COR-L47 (cell line): ENCODE results near the gene PDSS2.
"Not testable (repeated sequence)": the region's sequence is repeated elsewhere in the genome, so short reads cannot be mapped to it uniquely, and the experiment has no call there.

ENCODE experiments used
- DNase-seq: peaks from one replicate; lab custom pipeline; 2025; lab: John Stamatoyannopoulos, UW

PDSS2 gene

GRCh38 chr6:107416145-107416544 is 43.2 kb downstream of the PDSS2 start:
- no peak for DNase-seq

GRCh38 chr6:107413966-107414645 is 45.3 kb downstream of the PDSS2 start:
- no peak for DNase-seq

- no peak for DNase-seq
Observed at GRCh38 chr6:107411161-107411560, 48.2 kb downstream of the PDSS2 start.

- DNase-seq: no peak
Observed at GRCh38 chr6:107409942-107410341, 49.4 kb downstream of the PDSS2 start.

GRCh38 chr6:107408714-107409113 is 50.6 kb downstream of the PDSS2 start:
- no peak for DNase-seq

- no peak for DNase-seq
Observed at GRCh38 chr6:107405002-107405401, 54.4 kb downstream of the PDSS2 start.

- DNase-seq: no peak
Observed at GRCh38 chr6:107402533-107402932, 56.8 kb downstream of the PDSS2 start.

GRCh38 chr6:107401573-107401972 is 57.8 kb downstream of the PDSS2 start:
- no peak for DNase-seq

- no peak for DNase-seq
Observed at GRCh38 chr6:107400616-107401147, 58.7 kb downstream of the PDSS2 start.

- DNase-seq: no peak
Observed at GRCh38 chr6:107399935-107400334, 59.4 kb downstream of the PDSS2 start.

GRCh38 chr6:107398001-107398400 is 61.4 kb downstream of the PDSS2 start:
- DNase-seq: no peak

- no peak for DNase-seq
Observed at GRCh38 chr6:107396211-107396610, 63.2 kb downstream of the PDSS2 start.

- no peak for DNase-seq
Observed at GRCh38 chr6:107392069-107392468, 67.3 kb downstream of the PDSS2 start.

GRCh38 chr6:107390685-107391435 is 68.5 kb downstream of the PDSS2 start:
- no peak for DNase-seq

GRCh38 chr6:107390056-107390455 is 69.3 kb downstream of the PDSS2 start:
- DNase-seq: no peak

- DNase-seq: no peak
Observed at GRCh38 chr6:107386904-107387303, 72.5 kb downstream of the PDSS2 start.

- no peak for DNase-seq
Observed at GRCh38 chr6:107386340-107386739, 73.0 kb downstream of the PDSS2 start.

- no peak for DNase-seq
Observed at GRCh38 chr6:107383705-107384104, 75.7 kb downstream of the PDSS2 start.

- no peak for DNase-seq
Observed at GRCh38 chr6:107374264-107374663, 85.1 kb downstream of the PDSS2 start.

GRCh38 chr6:107369493-107369892 is 89.9 kb downstream of the PDSS2 start:
- no peak for DNase-seq

- DNase-seq: no peak
Observed at GRCh38 chr6:107368471-107368870, 90.9 kb downstream of the PDSS2 start.

GRCh38 chr6:107364173-107364572 is 95.2 kb downstream of the PDSS2 start:
- DNase-seq: not testable (repeated sequence)
